Stimulated activated memory B cell treated with anti-CD40 and anti-IgM and Interleukin-4, amounts not matched to agents 10 μg/mL and 1 μg/mL and 100 μg/mL, for 72 hours (primary cell): Measurements from ENCODE around the gene DGCR8.
A peak's percentile ranks its signal among the peaks of the same experiment; 100 is the strongest.

Experiments used
- ATAC-seq: fragments of 150-1000 bp; cut with Tn5 transposase; 2 replicates; pipeline ENCODE4 v1.10.0; 2021
- H3K27ac Mint-ChIP-seq: one replicate; pipeline ENCODE4 v1.8.0; 2022; ENCODE audit warnings: mild to moderate bottlenecking, mixed read lengths
- H3K27me3 Mint-ChIP-seq: one replicate; pipeline ENCODE4 v1.8.0; 2022; ENCODE audit warnings: mixed read lengths
- H3K36me3 Mint-ChIP-seq: one replicate; pipeline ENCODE4 v1.8.0; 2022; ENCODE audit warnings: mixed read lengths
- H3K4me1 Mint-ChIP-seq: one replicate; pipeline ENCODE4 v1.8.0; 2022; ENCODE audit warnings: mixed read lengths
- H3K4me3 Mint-ChIP-seq: one replicate; pipeline ENCODE4 v1.8.0; 2022; ENCODE audit warnings: mild to moderate bottlenecking, moderate library complexity, mixed read lengths
- H3K9me3 Mint-ChIP-seq: one replicate; pipeline ENCODE4 v1.8.0; 2022; ENCODE audit warnings: mixed read lengths

DGCR8 gene

GRCh38 chr22:20071524-20071972 is 8.5 kb upstream of the DGCR8 start:
- Mint-ChIP-seq H3K27me3 (no peaks in the 10 kb centered on the region), H3K4me1 (no peaks in the 10 kb centered on the region), H3K36me3 (no peaks in the 10 kb centered on the region), H3K4me3 (no peak overlapping the region), H3K27ac (no peak overlapping the region), H3K9me3 (no peaks in the 10 kb centered on the region)
- no peak for ATAC-seq

GRCh38 chr22:20076627-20077172 is 3.3 kb upstream of the DGCR8 start:
- Mint-ChIP-seq H3K27ac (no peak overlapping the region), H3K4me1 (peaks cover 12% of the 10 kb centered on the region), H3K27me3 (no peaks in the 10 kb centered on the region), H3K9me3 (no peaks in the 10 kb centered on the region), H3K36me3 (no peaks in the 10 kb centered on the region), H3K4me3 (no peak overlapping the region)
- ATAC-seq: no peak

- H3K4me3 Mint-ChIP-seq: peak overlapping the region; percentile 81
- no peaks in the 10 kb centered on the region for H3K36me3 Mint-ChIP-seq
- peaks cover 44% of the 10 kb centered on the region for H3K4me1 Mint-ChIP-seq
- peak; percentile 87 for ATAC-seq
- peak overlapping the region; percentile 48 for H3K27ac Mint-ChIP-seq
- H3K27me3 Mint-ChIP-seq: no peaks in the 10 kb centered on the region
- no peaks in the 10 kb centered on the region for H3K9me3 Mint-ChIP-seq
Measured at GRCh38 chr22:20080445-20080775, 369 bp downstream of the DGCR8 start.

- peaks cover under 1% of the 10 kb centered on the region for H3K36me3 Mint-ChIP-seq
- H3K4me3 Mint-ChIP-seq: peak overlapping the region; percentile 81
- peaks cover 45% of the 10 kb centered on the region for H3K4me1 Mint-ChIP-seq
- no peak for ATAC-seq
- peak overlapping the region; percentile 48 for H3K27ac Mint-ChIP-seq
- H3K9me3 Mint-ChIP-seq: no peaks in the 10 kb centered on the region
- no peaks in the 10 kb centered on the region for H3K27me3 Mint-ChIP-seq
Measured at GRCh38 chr22:20080776-20081654, 974 bp downstream of the DGCR8 start.

GRCh38 chr22:20083157-20083890 is 3.3 kb downstream of the DGCR8 start:
- H3K9me3 Mint-ChIP-seq: no peaks in the 10 kb centered on the region
- peaks cover 23% of the 10 kb centered on the region for H3K36me3 Mint-ChIP-seq
- H3K27me3 Mint-ChIP-seq: no peaks in the 10 kb centered on the region
- peak overlapping the region; percentile 10 for H3K27ac Mint-ChIP-seq
- no peak overlapping the region for H3K4me3 Mint-ChIP-seq
- no peak for ATAC-seq
- peaks cover 51% of the 10 kb centered on the region for H3K4me1 Mint-ChIP-seq

GRCh38 chr22:20083891-20084546 is 4.0 kb downstream of the DGCR8 start:
- Mint-ChIP-seq H3K4me3 (no peak overlapping the region), H3K9me3 (no peaks in the 10 kb centered on the region), H3K4me1 (peaks cover 51% of the 10 kb centered on the region), H3K36me3 (peaks cover 30% of the 10 kb centered on the region), H3K27me3 (no peaks in the 10 kb centered on the region), H3K27ac (peak overlapping the region; percentile 10)
- no peak for ATAC-seq

GRCh38 chr22:20084547-20085413 is 4.7 kb downstream of the DGCR8 start:
- H3K9me3 Mint-ChIP-seq: no peaks in the 10 kb centered on the region
- no peak overlapping the region for H3K4me3 Mint-ChIP-seq
- H3K27me3 Mint-ChIP-seq: no peaks in the 10 kb centered on the region
- H3K4me1 Mint-ChIP-seq: peaks cover 51% of the 10 kb centered on the region
- peaks cover 37% of the 10 kb centered on the region for H3K36me3 Mint-ChIP-seq
- no peak for ATAC-seq
- no peak overlapping the region for H3K27ac Mint-ChIP-seq

- no peak for ATAC-seq
- H3K9me3 Mint-ChIP-seq: no peaks in the 10 kb centered on the region
- H3K27ac Mint-ChIP-seq: no peak overlapping the region
- peaks cover 49% of the 10 kb centered on the region for H3K4me1 Mint-ChIP-seq
- H3K27me3 Mint-ChIP-seq: no peaks in the 10 kb centered on the region
- peaks cover 46% of the 10 kb centered on the region for H3K36me3 Mint-ChIP-seq
- no peak overlapping the region for H3K4me3 Mint-ChIP-seq
Measured at GRCh38 chr22:20085651-20086050, 5.6 kb downstream of the DGCR8 start.

GRCh38 chr22:20086101-20086599 is 6.1 kb downstream of the DGCR8 start:
- Mint-ChIP-seq H3K4me1 (peaks cover 44% of the 10 kb centered on the region), H3K27ac (no peak overlapping the region), H3K9me3 (no peaks in the 10 kb centered on the region), H3K36me3 (peaks cover 51% of the 10 kb centered on the region), H3K4me3 (no peak overlapping the region), H3K27me3 (no peaks in the 10 kb centered on the region)
- ATAC-seq: no peak

- no peaks in the 10 kb centered on the region for H3K27me3 Mint-ChIP-seq
- ATAC-seq: no peak
- no peak overlapping the region for H3K27ac Mint-ChIP-seq
- H3K9me3 Mint-ChIP-seq: no peaks in the 10 kb centered on the region
- H3K4me1 Mint-ChIP-seq: peaks cover 38% of the 10 kb centered on the region
- peaks cover 57% of the 10 kb centered on the region for H3K36me3 Mint-ChIP-seq
- H3K4me3 Mint-ChIP-seq: no peak overlapping the region
Measured at GRCh38 chr22:20086763-20087162, 6.7 kb downstream of the DGCR8 start.

- Mint-ChIP-seq H3K36me3 (peaks cover 66% of the 10 kb centered on the region), H3K27me3 (no peaks in the 10 kb centered on the region), H3K27ac (no peak overlapping the region), H3K4me3 (no peak overlapping the region), H3K9me3 (no peaks in the 10 kb centered on the region), H3K4me1 (peaks cover 30% of the 10 kb centered on the region)
- no peak for ATAC-seq
Measured at GRCh38 chr22:20087319-20088262, 7.5 kb downstream of the DGCR8 start.

GRCh38 chr22:20088263-20088648 is 8.2 kb downstream of the DGCR8 start:
- H3K27ac Mint-ChIP-seq: no peak overlapping the region

GRCh38 chr22:20089226-20089976 is 9.4 kb downstream of the DGCR8 start:
- no peak overlapping the region for H3K4me3 Mint-ChIP-seq
- no peak for ATAC-seq
- peaks cover 80% of the 10 kb centered on the region for H3K36me3 Mint-ChIP-seq
- H3K27me3 Mint-ChIP-seq: no peaks in the 10 kb centered on the region
- H3K4me1 Mint-ChIP-seq: peaks cover 12% of the 10 kb centered on the region
- H3K27ac Mint-ChIP-seq: no peak overlapping the region
- no peaks in the 10 kb centered on the region for H3K9me3 Mint-ChIP-seq

More at GRCh38 chr22:20088263-20088648, 8.2 kb downstream of the DGCR8 start:
- Mint-ChIP-seq H3K4me3 (no peak overlapping the region), H3K9me3 (no peaks in the 10 kb centered on the region), H3K4me1 (peaks cover 23% of the 10 kb centered on the region), H3K27me3 (no peaks in the 10 kb centered on the region), H3K36me3 (peaks cover 69% of the 10 kb centered on the region)
- no peak for ATAC-seq
